DND-41 (cell line): ENCODE data around the gene GTF2F2.
"Not testable (repeated sequence)": the region's sequence is repeated elsewhere in the genome, so short reads cannot be mapped to it uniquely, and the experiment has no call there.

Experiments used
- CTCF ChIP-seq: IDR thresholded peaks from 2 replicates; pipeline ENCODE4 v1.5.1; 2012; ENCODE audit warnings: borderline replicate concordance, low read length, moderate library complexity, mild to moderate bottlenecking; ENCODE audit not compliant: poor library complexity, severe bottlenecking; ENCODE audit errors: extremely low read depth
- EZH2 ChIP-seq: IDR thresholded peaks from 3 replicates; pipeline ENCODE4 v1.6.1; 2012; ENCODE audit warnings: borderline replicate concordance, low read depth, mild to moderate bottlenecking, moderate library complexity, low read length, inconsistent platforms; ENCODE audit not compliant: severe bottlenecking

GRCh38 chr13:45189077-45189476, 68.8 kb downstream of the GTF2F2 start:
- not testable (repeated sequence) for TF ChIP-seq CTCF, EZH2
